Measurements from ENCODE around the gene RHOBTB1.

The RHOBTB1 gene

DNA sequence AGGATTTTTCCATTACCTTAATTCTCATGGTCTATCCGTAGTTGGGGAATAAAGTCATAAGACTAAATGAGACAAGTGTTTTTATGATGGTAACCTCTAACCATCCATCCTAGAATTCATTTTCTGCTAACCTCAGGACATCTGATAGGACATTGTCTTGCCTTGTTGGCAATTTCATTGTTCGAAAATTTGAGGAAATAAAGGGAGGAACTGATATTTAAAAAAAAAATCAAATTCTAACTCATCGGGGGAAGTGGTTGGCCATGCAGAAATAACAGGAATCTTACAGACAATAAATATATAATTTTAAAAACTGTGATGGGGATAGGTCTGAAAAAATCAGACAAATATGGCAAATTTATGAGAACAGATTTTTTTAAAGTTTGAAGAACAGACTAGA, 21.7 kb upstream of the RHOBTB1 start:
- no peak for DNase-seq (ENCODE audit: low read depth in 2 of 2)

GRCh38 chr10:60964257-60965235, 20.6 kb upstream of the RHOBTB1 start:
- DNase-seq (ENCODE audit: low read depth in 2 of 2), result peak in 1 of 2 donors; percentile 6

- no peak for DNase-seq (ENCODE audit: low read depth in 2 of 2)
Measured at GRCh38 chr10:60963441-60964256, 19.7 kb upstream of the RHOBTB1 start.

DNA sequence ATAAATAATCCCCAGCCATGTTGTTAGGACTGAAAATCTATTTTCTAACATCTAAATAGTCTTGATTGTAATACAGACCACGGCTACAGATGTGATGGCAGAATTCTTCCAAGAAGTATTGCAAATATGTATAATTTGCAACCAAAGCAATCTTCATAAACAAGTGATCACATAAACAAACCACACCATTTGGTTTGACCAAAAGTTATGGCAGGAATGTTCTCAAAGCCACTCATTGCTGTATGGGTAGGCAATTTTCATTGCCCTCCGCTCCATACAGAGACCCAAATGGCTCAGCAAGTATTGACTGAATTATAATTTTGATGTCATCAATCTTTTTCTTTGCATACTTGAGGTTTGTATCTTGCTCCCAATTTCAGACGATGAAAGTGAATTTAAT, 19.0 kb upstream of the RHOBTB1 start:
- DNase-seq (ENCODE audit: low read depth in 2 of 2), result no peak

GRCh38 chr10:60960913-60961312, 16.9 kb upstream of the RHOBTB1 start:
- DNase-seq (ENCODE audit: low read depth in 2 of 2), result no peak

DNA sequence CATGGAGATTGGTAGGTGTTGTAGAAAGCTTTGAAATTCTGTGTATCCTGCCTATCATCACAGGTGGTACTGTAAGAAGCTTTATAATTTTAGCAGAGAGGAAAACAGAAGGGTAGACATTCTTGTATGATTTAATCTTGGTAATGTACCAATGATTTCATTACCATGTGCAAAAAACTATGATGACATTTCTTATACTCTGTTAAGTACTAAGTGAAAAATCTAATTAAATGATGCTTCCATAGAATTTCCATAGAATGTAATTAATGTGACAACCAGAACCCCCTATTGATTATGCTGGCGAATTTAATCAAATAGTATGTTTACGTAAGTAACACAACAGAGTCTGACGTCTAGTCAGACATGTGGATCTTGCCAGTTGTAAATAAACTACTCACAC, 16.0 kb upstream of the RHOBTB1 start:
- no peak for DNase-seq (ENCODE audit: low read depth in 2 of 2)

DNA sequence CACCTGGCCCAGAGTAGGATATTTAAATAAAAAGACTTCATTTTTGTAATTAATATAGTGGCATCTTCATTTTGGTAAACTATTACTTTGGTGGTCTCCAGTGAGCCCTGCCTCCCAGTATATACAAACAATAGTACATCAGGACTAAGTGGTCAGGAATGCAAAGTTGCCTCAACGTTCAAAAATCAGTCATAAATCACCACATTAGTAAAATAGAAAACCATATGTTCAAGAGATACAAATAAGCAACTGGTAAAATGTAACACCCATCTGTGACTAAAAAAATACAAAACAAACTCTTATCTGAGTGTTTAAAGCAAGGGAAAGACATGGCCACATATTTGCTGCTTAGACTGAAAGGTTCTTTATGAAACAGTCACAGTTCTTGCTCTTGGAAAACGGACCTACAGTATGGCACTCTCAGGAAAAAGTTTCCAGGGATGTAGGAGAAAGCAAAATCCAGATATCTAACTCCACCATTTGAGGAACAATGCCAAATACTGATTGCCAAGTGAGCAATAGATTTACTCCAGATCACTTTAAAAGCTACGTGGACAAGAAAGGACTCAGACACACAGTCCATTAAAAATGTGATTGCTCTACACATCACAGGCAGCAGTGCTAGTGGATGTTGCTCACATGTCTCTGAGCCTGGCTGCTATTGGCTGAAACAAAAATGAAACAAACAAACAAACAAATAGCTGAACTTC, 15.1 kb upstream of the RHOBTB1 start:
- no peak for DNase-seq (ENCODE audit: low read depth in 2 of 2)

DNA sequence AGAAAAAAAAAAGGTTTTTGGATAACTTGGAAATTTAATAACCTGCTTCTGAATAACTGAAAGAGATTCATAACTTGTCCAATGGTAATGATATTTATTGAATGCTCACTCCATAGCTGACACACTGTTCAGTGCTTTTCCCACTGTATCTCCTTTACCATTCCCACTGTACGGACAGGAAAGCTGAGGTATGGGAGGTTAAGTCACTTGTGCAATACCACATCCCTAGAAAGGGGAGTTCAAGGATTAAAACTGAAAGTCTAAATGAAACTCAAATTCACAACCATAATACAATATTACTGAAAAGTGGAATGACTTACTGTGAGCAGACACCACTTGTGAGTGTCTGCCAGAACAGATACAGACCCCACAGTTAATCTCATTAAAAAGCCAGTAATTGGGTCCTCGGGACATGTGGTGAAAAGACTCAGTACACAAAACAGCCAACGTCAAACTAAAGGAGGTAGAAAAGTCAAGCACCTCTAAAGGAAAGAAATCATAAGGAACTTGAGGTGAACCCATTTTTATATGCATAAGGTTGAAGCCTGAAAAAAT, 13.8 kb upstream of the RHOBTB1 start:
- no peak for DNase-seq (ENCODE audit: low read depth in 2 of 2)

- DNase-seq (ENCODE audit: low read depth in 2 of 2), result no peak
Measured at GRCh38 chr10:60955957-60956425, 12.0 kb upstream of the RHOBTB1 start.

- DNase-seq (ENCODE audit: low read depth in 2 of 2), result no peak
Measured at GRCh38 chr10:60955316-60955715, 11.3 kb upstream of the RHOBTB1 start.

GRCh38 chr10:60954035-60954434, 10.1 kb upstream of the RHOBTB1 start:
- DNase-seq (ENCODE audit: low read depth in 2 of 2), result no peak

DNA sequence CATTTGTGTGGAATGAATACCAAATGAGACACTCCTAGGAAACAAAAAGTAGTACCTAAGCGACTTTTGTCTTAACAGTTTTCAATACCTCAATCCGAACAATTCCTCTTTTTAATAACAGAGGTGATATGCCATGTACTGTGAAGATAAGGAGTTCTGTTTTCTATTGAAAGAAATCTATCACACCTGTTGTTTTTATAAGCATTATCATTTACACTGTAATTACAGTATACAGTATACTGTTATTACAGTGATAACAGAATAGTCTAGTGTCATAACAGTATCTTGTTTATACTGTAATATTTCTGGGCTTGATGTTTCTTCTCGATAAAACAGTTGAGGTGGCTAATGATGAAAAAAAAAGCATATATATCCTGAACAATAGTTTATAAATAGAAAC, 9.4 kb upstream of the RHOBTB1 start:
- no peak for DNase-seq (ENCODE audit: low read depth in 2 of 2)

DNA sequence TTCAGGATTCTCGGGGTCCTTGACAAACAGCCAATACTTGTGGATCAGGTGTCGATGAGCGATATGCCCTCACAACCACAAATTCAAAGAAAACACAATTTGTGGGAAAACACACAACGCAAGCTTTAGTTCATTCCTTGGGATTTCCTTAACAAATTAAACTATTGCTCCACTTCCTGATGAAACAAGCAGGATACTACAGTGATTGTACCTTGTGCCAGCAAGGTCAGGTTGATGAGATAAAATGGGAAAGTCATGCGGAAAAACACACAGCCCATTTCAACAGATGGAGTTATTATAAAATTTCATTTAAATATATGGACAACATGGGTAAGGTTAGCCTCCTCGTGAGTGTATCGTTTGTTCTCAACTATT, 8.8 kb upstream of the RHOBTB1 start:
- DNase-seq (ENCODE audit: low read depth in 2 of 2), result no peak

- DNase-seq (ENCODE audit: low read depth in 2 of 2), result no peak
Measured at GRCh38 chr10:60952067-60952845, 8.3 kb upstream of the RHOBTB1 start.

- DNase-seq (ENCODE audit: low read depth in 2 of 2), result no peak
Measured at GRCh38 chr10:60951272-60951724, 7.3 kb upstream of the RHOBTB1 start.

DNA sequence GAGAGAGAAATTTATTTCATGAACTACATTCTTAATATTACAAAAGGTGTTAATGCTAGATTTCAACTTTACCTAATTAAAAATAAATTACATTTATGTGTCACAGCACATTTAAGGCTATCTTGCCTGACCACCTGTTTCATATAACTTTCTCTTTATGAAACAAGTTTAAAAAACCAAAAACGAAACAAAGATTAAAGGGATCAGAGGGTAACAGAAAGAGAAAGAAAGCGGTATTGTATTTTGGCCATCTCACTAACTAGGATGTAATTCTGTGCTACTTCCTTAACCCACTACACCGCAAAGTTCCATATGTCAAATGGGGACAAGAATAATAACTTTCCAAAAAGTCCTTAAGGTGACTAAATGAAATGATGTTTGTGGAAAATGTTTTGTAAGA, 6.3 kb upstream of the RHOBTB1 start:
- no peak for DNase-seq (ENCODE audit: low read depth in 2 of 2)

DNA sequence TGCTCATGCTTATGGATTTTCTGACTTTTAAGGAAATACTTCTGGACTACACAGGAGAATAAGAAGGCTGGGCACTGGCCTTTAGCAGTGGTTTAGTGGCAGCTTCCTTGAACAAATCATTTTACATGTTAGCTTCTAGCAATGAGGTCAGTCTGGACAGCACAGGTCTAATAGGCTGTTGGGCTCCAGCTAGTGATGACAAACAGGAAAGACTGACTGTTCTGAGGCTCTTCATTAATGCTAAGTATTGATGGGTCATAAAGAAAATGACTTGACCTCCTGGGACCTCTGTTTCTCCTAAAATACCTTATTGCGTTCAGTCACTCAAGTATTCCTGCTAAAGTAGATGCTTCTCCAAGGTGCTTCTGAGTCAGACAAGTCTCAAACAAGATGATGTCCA, 4.9 kb upstream of the RHOBTB1 start:
- no peak for DNase-seq (ENCODE audit: low read depth in 2 of 2)

GRCh38 chr10:60944910-60945297, 919 bp upstream of the RHOBTB1 start:
- DNase-seq (ENCODE audit: low read depth in 2 of 2), result no peak

- no peak for DNase-seq (ENCODE audit: low read depth in 2 of 2)
Measured at GRCh38 chr10:60943316-60944057, 498 bp downstream of the RHOBTB1 start.

GRCh38 chr10:60942788-60943315, 1.1 kb downstream of the RHOBTB1 start:
- DNase-seq (ENCODE audit: low read depth in 2 of 2), result no peak
